Measurements from ENCODE around the gene SPRING1.

DNA sequence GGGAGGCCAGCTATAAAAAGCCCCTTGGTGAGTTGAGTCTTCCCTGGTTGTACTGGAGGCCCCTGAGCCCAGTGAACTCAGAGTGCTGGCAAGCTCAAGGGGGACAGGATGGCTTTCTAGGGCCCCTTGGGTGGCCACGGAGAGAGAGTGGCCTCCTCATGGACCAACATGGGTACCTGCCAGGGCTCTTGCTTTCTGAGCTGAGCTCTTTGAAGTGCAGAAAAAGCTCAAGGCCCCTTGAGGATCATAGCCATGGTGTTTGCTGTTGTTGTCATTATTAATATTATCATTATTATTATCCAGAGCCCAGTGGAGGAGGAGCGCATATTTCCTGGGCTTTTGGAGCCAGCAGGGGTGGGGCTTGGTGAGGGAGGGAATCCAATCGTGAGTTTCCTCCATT is 6.9 kb upstream of the SPRING1 start:
- TF ChIP-seq, protein P1, sequence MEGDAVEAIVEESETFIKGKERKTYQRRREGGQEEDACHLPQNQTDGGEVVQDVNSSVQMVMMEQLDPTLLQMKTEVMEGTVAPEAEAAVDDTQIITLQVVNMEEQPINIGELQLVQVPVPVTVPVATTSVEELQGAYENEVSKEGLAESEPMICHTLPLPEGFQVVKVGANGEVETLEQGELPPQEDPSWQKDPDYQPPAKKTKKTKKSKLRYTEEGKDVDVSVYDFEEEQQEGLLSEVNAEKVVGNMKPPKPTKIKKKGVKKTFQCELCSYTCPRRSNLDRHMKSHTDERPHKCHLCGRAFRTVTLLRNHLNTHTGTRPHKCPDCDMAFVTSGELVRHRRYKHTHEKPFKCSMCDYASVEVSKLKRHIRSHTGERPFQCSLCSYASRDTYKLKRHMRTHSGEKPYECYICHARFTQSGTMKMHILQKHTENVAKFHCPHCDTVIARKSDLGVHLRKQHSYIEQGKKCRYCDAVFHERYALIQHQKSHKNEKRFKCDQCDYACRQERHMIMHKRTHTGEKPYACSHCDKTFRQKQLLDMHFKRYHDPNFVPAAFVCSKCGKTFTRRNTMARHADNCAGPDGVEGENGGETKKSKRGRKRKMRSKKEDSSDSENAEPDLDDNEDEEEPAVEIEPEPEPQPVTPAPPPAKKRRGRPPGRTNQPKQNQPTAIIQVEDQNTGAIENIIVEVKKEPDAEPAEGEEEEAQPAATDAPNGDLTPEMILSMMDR (conservative IDR thresholded peaks at IDR 0.05; ENCODE audit: low read depth, low read length): no peak
- TF ChIP-seq NFE2L2 (IDR thresholded peaks at IDR 0.05; ENCODE audit: low read depth, low read length): no peak
- TF ChIP-seq MAZ (IDR thresholded peaks at IDR 0.05; ENCODE audit: borderline replicate concordance, low read depth, low read length): no peak
- TF ChIP-seq MXI1 (IDR thresholded peaks at IDR 0.05; ENCODE audit: borderline replicate concordance, low read depth, low read length): no peak
- no peak for TF ChIP-seq RCOR1 (IDR thresholded peaks at IDR 0.05; ENCODE audit: insufficient replicate concordance, low read length)
- TF ChIP-seq POLR2A (IDR thresholded peaks at IDR 0.05; ENCODE audit: low read depth, low read length): no peak
- no peak for TF ChIP-seq RFX5 (IDR thresholded peaks at IDR 0.05; ENCODE audit: low read depth, low read length)
- TF ChIP-seq RAD21 (IDR thresholded peaks at IDR 0.05; ENCODE audit: low read length): no peak
- TF ChIP-seq, protein P2, sequence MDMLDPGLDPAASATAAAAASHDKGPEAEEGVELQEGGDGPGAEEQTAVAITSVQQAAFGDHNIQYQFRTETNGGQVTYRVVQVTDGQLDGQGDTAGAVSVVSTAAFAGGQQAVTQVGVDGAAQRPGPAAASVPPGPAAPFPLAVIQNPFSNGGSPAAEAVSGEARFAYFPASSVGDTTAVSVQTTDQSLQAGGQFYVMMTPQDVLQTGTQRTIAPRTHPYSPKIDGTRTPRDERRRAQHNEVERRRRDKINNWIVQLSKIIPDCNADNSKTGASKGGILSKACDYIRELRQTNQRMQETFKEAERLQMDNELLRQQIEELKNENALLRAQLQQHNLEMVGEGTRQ (IDR thresholded peaks at IDR 0.05; ENCODE audit: low read depth, low read length): no peak
- TF ChIP-seq CEBPB (IDR thresholded peaks at IDR 0.05; ENCODE audit: low read depth, low read length): no peak
- TF ChIP-seq, protein P3, sequence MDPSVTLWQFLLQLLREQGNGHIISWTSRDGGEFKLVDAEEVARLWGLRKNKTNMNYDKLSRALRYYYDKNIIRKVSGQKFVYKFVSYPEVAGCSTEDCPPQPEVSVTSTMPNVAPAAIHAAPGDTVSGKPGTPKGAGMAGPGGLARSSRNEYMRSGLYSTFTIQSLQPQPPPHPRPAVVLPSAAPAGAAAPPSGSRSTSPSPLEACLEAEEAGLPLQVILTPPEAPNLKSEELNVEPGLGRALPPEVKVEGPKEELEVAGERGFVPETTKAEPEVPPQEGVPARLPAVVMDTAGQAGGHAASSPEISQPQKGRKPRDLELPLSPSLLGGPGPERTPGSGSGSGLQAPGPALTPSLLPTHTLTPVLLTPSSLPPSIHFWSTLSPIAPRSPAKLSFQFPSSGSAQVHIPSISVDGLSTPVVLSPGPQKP (IDR thresholded peaks at IDR 0.05; ENCODE audit: borderline replicate concordance, low read depth, low read length): no peak
- no peak for TF ChIP-seq BHLHE40 (IDR thresholded peaks at IDR 0.05; ENCODE audit: low read depth, low read length)
- no peak for TF ChIP-seq SMC3 (IDR thresholded peaks at IDR 0.05; ENCODE audit: low read depth, low read length)
- no peak for TF ChIP-seq MAFK (IDR thresholded peaks at IDR 0.05; ENCODE audit: low read depth, low read length)
